CD14-positive monocyte (primary cell): ENCODE data around the gene HSDL1. TPM values are rescaled to one million over a fixed set of nuclear protein-coding genes. Genes with fewer than 3 reads are reported as not detected.
A peak's percentile ranks its signal among the peaks of the same experiment; 100 is the strongest.

ENCODE experiments used
- DNase-seq, 3 donors: peaks; one replicate each; pipeline ENCODE4 v3.0.0-alpha.2; 2011 to 2022
- H2AFZ ChIP-seq: 2 replicates; pipeline ENCODE4 v1.6.0; 2012; ENCODE audit warnings: mild to moderate bottlenecking, low read depth, low read length, inconsistent platforms; ENCODE audit not compliant: insufficient read depth, poor library complexity, severe bottlenecking
- H3K27ac ChIP-seq, 2 donors: 1 replicate in 1 of 2; 2 replicates in 1 of 2; pipeline ENCODE4 v1.5.1; 2012 to 2013; ENCODE audit warnings: low read length in 2 of 2, control low read depth in 1 of 2, inconsistent platforms in 1 of 2, low read depth in 1 of 2, mild to moderate bottlenecking in 1 of 2
- H3K27me3 ChIP-seq, 2 donors: one replicate each; pipeline versions ENCODE4 v1.6.0 to v1.6.1; 2011 to 2013; ENCODE audit warnings: low read length in 2 of 2; ENCODE audit not compliant: control insufficient read depth in 2 of 2, insufficient read depth in 2 of 2
- H3K36me3 ChIP-seq, 2 donors: replicated peaks in 1 of 2; 1 replicate in 1 of 2; 2 replicates in 1 of 2; pipeline versions ENCODE4 v1.5.1 to v1.6.1; 2012 to 2013; ENCODE audit warnings: low read length in 2 of 2, control low read depth in 1 of 2, inconsistent platforms in 1 of 2, mild to moderate bottlenecking in 1 of 2; ENCODE audit not compliant: insufficient read depth in 2 of 2, control insufficient read depth in 1 of 2
- H3K4me1 ChIP-seq, 2 donors: 1 replicate in 1 of 2; 2 replicates in 1 of 2; pipeline versions ENCODE4 v1.5.1 to v1.6.1; 2012 to 2013; ENCODE audit warnings: low read length in 2 of 2, control low read depth in 1 of 2, inconsistent platforms in 1 of 2, mild to moderate bottlenecking in 1 of 2, moderate library complexity in 1 of 2; ENCODE audit not compliant: insufficient read depth in 2 of 2, control insufficient read depth in 1 of 2
- H3K4me2 ChIP-seq: replicated peaks from 2 replicates; pipeline ENCODE3; 2012; ENCODE audit warnings: low read length, moderate library complexity, mild to moderate bottlenecking; ENCODE audit not compliant: poor library complexity, severe bottlenecking; ENCODE audit errors: extremely low read depth
- H3K4me3 ChIP-seq, 3 experiments: fragments of 200-600 bp in 1 of 3; sonication (generic) in 1 of 3; replicated peaks in 1 of 3; 1 replicate in 2 of 3; 2 replicates in 1 of 3; pipeline ENCODE4 v1.5.1; 2011 to 2013; ENCODE audit warnings: low read length in 3 of 3, mild to moderate bottlenecking in 3 of 3, control low read depth in 2 of 3, low read depth in 2 of 3, inconsistent platforms in 1 of 3, moderate library complexity in 1 of 3
- H3K79me2 ChIP-seq: 2 replicates; pipeline ENCODE4 v1.6.0; 2012; ENCODE audit warnings: mild to moderate bottlenecking, control low read depth, inconsistent platforms, low read length, moderate library complexity; ENCODE audit not compliant: insufficient read depth
- H3K9ac ChIP-seq: 2 replicates; pipeline ENCODE4 v1.6.0; 2017; ENCODE audit warnings: low read length, mild to moderate bottlenecking; ENCODE audit not compliant: insufficient read depth, poor library complexity, severe bottlenecking
- H3K9me3 ChIP-seq, 2 donors: replicated peaks in 1 of 2; 1 replicate in 1 of 2; 2 replicates in 1 of 2; pipeline versions ENCODE4 v1.5.1 to v1.6.1; 2012 to 2013; ENCODE audit warnings: low read length in 2 of 2, control low read depth in 1 of 2; ENCODE audit not compliant: control insufficient read depth in 1 of 2, insufficient read depth in 1 of 2
- H4K20me1 ChIP-seq: 2 replicates; pipeline ENCODE4 v1.6.0; 2012; ENCODE audit warnings: mild to moderate bottlenecking, low read length, control low read depth, moderate library complexity; ENCODE audit not compliant: insufficient read depth
- H3K27ac Mint-ChIP-seq, 7 donors: one replicate each; pipeline ENCODE4 v1.8.0; 2020; ENCODE audit warnings: mild to moderate bottlenecking in 7 of 7, mixed read lengths in 7 of 7, moderate library complexity in 6 of 7, inconsistent platforms in 2 of 7
- H3K27me3 Mint-ChIP-seq, 3 donors: one replicate each; pipeline ENCODE4 v1.8.0; 2021 to 2022; ENCODE audit warnings: low read depth in 3 of 3, mild to moderate bottlenecking in 3 of 3, mixed read lengths in 3 of 3, moderate library complexity in 3 of 3, inconsistent platforms in 1 of 3
- H3K36me3 Mint-ChIP-seq, 2 donors: one replicate each; pipeline ENCODE4 v1.8.0; 2020; ENCODE audit warnings: mixed read lengths in 2 of 2, inconsistent platforms in 1 of 2, mild to moderate bottlenecking in 1 of 2
- H3K4me1 Mint-ChIP-seq: one replicate; pipeline ENCODE4 v1.8.0; 2020; ENCODE audit warnings: mild to moderate bottlenecking, mixed read lengths
- H3K4me3 Mint-ChIP-seq, 2 donors: one replicate each; pipeline ENCODE4 v1.8.0; 2020; ENCODE audit warnings: mild to moderate bottlenecking in 2 of 2, mixed read lengths in 2 of 2, moderate library complexity in 1 of 2
- H3K9me3 Mint-ChIP-seq, 7 donors: one replicate each; pipeline ENCODE4 v1.8.0; 2020 to 2022; ENCODE audit warnings: mixed read lengths in 7 of 7, mild to moderate bottlenecking in 6 of 7, moderate library complexity in 6 of 7, inconsistent platforms in 2 of 7
- WGBS: methylation state at CpG from one replicate; pipeline ENCODE4 v1.1.5; 2013; ENCODE audit warnings: missing lambda C conversion rate; ENCODE audit not compliant: insufficient coverage; 5-methylcytosine and 5-hydroxymethylcytosine counted together
- intact Hi-C, 2 donors: fragments of 100-400 bp; cut with micrococcal nuclease; formaldehyde crosslinking; loops; one replicate each; pipeline versions ENCODE4 v1.15.0 to v1.15.1; 2023
- polyA plus RNA-seq, 3 donors: library from polyadenylated mRNA; depleted of rRNA in 1 of 3; unstranded in 2 of 3; stranded (reverse) in 1 of 3; fragments of 300-500 nt in 2 of 3; fragments of >200 nt in 1 of 3; fragmentation: Illumina TruSeq in 2 of 3; gene quantifications; 1 replicate in 2 of 3; 2 replicates in 1 of 3; pipeline ENCODE4 v1.2.3, GENCODE V29; 2012 to 2021
- TF ChIP-seq, protein P1 (sequence below): fragments of 200-600 bp; IDR thresholded peaks from one replicate; pipeline ENCODE4 v1.8.0; 2022; ENCODE audit warnings: antibody characterized with exemption, mild to moderate bottlenecking

HSDL1 gene
- polyA plus RNA-seq, 3 donors, result 7.3 to 13.3 (median 8.0) TPM

- TF ChIP-seq, protein P1, sequence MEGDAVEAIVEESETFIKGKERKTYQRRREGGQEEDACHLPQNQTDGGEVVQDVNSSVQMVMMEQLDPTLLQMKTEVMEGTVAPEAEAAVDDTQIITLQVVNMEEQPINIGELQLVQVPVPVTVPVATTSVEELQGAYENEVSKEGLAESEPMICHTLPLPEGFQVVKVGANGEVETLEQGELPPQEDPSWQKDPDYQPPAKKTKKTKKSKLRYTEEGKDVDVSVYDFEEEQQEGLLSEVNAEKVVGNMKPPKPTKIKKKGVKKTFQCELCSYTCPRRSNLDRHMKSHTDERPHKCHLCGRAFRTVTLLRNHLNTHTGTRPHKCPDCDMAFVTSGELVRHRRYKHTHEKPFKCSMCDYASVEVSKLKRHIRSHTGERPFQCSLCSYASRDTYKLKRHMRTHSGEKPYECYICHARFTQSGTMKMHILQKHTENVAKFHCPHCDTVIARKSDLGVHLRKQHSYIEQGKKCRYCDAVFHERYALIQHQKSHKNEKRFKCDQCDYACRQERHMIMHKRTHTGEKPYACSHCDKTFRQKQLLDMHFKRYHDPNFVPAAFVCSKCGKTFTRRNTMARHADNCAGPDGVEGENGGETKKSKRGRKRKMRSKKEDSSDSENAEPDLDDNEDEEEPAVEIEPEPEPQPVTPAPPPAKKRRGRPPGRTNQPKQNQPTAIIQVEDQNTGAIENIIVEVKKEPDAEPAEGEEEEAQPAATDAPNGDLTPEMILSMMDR, result no peak
- H3K9ac ChIP-seq, result no peak overlapping the region
- H2AFZ ChIP-seq, result no peak overlapping the region
- Mint-ChIP-seq H3K9me3 (peaks cover 0 to 2% (median 0%) of the 10 kb centered on the region in 7 donors), H3K36me3 (peaks cover 82 to 91% of the 10 kb centered on the region in 2 donors), H3K27ac (peak overlapping the region in 1 of 7 donors; percentile 46), H3K4me3 (no peak overlapping the region), H3K27me3 (peaks cover 0 to 3% (median 2%) of the 10 kb centered on the region in 3 donors), H3K4me1 (peaks cover 15% of the 10 kb centered on the region)
- H3K79me2 ChIP-seq, result peaks cover 33% of the 10 kb centered on the region
- peaks cover 78 to 88% of the 10 kb centered on the region in 2 donors for H3K36me3 ChIP-seq
- DNase-seq, result no peak
- H3K4me3 ChIP-seq, result no peak overlapping the region
- no peaks in the 10 kb centered on the region for H3K27me3 ChIP-seq
- H3K4me2 ChIP-seq, result no peak overlapping the region
- peaks cover 14% of the 10 kb centered on the region in 2 donors for H3K4me1 ChIP-seq
- H3K27ac ChIP-seq, result no peak overlapping the region
- peaks cover 24% of the 10 kb centered on the region for H4K20me1 ChIP-seq
- WGBS, result 100% methylated on average over 11 of the region's 14 CpGs
- no peaks in the 10 kb centered on the region for H3K9me3 ChIP-seq
- intact Hi-C loops, result no loop called here
Observed at GRCh38 chr16:84095466-84095865, 49.5 kb downstream of the HSDL1 start.

GRCh38 chr16:84093879-84094270, 51.1 kb downstream of the HSDL1 start:
- Mint-ChIP-seq H3K4me3 (no peak overlapping the region), H3K36me3 (peaks cover 95 to 96% of the 10 kb centered on the region in 2 donors), H3K27ac (no peak overlapping the region)

More at GRCh38 chr16:84093879-84094270, 51.1 kb downstream of the HSDL1 start:
- DNase-seq, result no peak
- Histone ChIP-seq H2AFZ (no peak overlapping the region), H3K79me2 (peaks cover 23% of the 10 kb centered on the region), H3K4me2 (no peak overlapping the region), H3K36me3 (peaks cover 93 to 100% of the 10 kb centered on the region in 2 donors), H3K27ac (no peak overlapping the region), H4K20me1 (peaks cover 21% of the 10 kb centered on the region), H3K9me3 (no peaks in the 10 kb centered on the region), H3K4me1 (peaks cover under 1 to 4% of the 10 kb centered on the region in 2 donors), H3K9ac (no peak overlapping the region), H3K27me3 (no peaks in the 10 kb centered on the region), H3K4me3 (no peak overlapping the region)
- no peaks in the 10 kb centered on the region for H3K9me3 Mint-ChIP-seq
- intact Hi-C loops, result no loop called here
- TF ChIP-seq, protein P1, result no peak
- peaks cover 0 to 3% (median 0%) of the 10 kb centered on the region in 3 donors for H3K27me3 Mint-ChIP-seq
- peaks cover 9% of the 10 kb centered on the region for H3K4me1 Mint-ChIP-seq
- WGBS, result 95% methylated on average over 3 of the region's 4 CpGs
